ENCODE measurements around the gene CD22.

Gene CD22

GRCh38 chr19:35314031-35314430 lies 15.0 kb upstream of the CD22 start:
- DNase-seq (ENCODE audit: low spot score) = no peak

GRCh38 chr19:35314858-35315470 lies 14.0 kb upstream of the CD22 start:
- DNase-seq (ENCODE audit: low spot score) = no peak

GRCh38 chr19:35315883-35316282 lies 13.1 kb upstream of the CD22 start:
- no peak for DNase-seq (ENCODE audit: low spot score)

- no peak for DNase-seq (ENCODE audit: low spot score)
Measured at GRCh38 chr19:35316560-35316959, 12.4 kb upstream of the CD22 start.

- no peak for DNase-seq (ENCODE audit: low spot score)
Measured at GRCh38 chr19:35317464-35318043, 11.4 kb upstream of the CD22 start.

- DNase-seq (ENCODE audit: low spot score) = no peak
Measured at GRCh38 chr19:35318679-35319448, 10.1 kb upstream of the CD22 start.

- DNase-seq (ENCODE audit: low spot score) = no peak
Measured at GRCh38 chr19:35320065-35320713, 8.8 kb upstream of the CD22 start.

GRCh38 chr19:35321291-35321690 lies 7.7 kb upstream of the CD22 start:
- DNase-seq (ENCODE audit: low spot score) = no peak

- no peak for DNase-seq (ENCODE audit: low spot score)
Measured at GRCh38 chr19:35322014-35322413, 7.0 kb upstream of the CD22 start.

- DNase-seq (ENCODE audit: low spot score) = no peak
Measured at GRCh38 chr19:35327642-35328041, 1.3 kb upstream of the CD22 start.

GRCh38 chr19:35329323-35329722 lies 336 bp downstream of the CD22 start:
- DNase-seq (ENCODE audit: low spot score) = no peak

GRCh38 chr19:35330475-35330874 lies 1.5 kb downstream of the CD22 start:
- DNase-seq (ENCODE audit: low spot score) = no peak

- no peak for DNase-seq (ENCODE audit: low spot score)
Measured at GRCh38 chr19:35331551-35332214, 2.7 kb downstream of the CD22 start.

- no peak for DNase-seq (ENCODE audit: low spot score)
Measured at GRCh38 chr19:35332817-35333216, 3.8 kb downstream of the CD22 start.

GRCh38 chr19:35334144-35334753 lies 5.3 kb downstream of the CD22 start:
- DNase-seq (ENCODE audit: low spot score) = no peak

GRCh38 chr19:35336166-35336955 lies 7.4 kb downstream of the CD22 start:
- DNase-seq (ENCODE audit: low spot score) = no peak

GRCh38 chr19:35337097-35337983 lies 8.4 kb downstream of the CD22 start:
- no peak for DNase-seq (ENCODE audit: low spot score)

- no peak for DNase-seq (ENCODE audit: low spot score)
Measured at GRCh38 chr19:35337984-35338296, 9.0 kb downstream of the CD22 start.

- DNase-seq (ENCODE audit: low spot score) = no peak
Measured at GRCh38 chr19:35340431-35340830, 11.4 kb downstream of the CD22 start.

GRCh38 chr19:35341006-35341405 lies 12.0 kb downstream of the CD22 start:
- DNase-seq (ENCODE audit: low spot score) = no peak
